GM20431 (cell line): ENCODE results near the gene DYDC2.
"Not testable (repeated sequence)": the region's sequence is repeated elsewhere in the genome, so short reads cannot be mapped to it uniquely, and the experiment has no call there.

Experiments
- in situ Hi-C: fragments of 300-500 bp; cut with MseI, MboI; formaldehyde crosslinking; loops from one replicate; pipeline ENCODE4 v1.15.0; 2020; ENCODE audit warnings: low sequenced_read_pairs; ENCODE audit not compliant: unreplicated experiment

Gene DYDC2

GRCh38 chr10:80410578-80411145 lies 54.1 kb downstream of the DYDC2 start:
- in situ Hi-C loops: no loop called here

GRCh38 chr10:80411267-80411668 lies 54.7 kb downstream of the DYDC2 start:
- in situ Hi-C loops: no loop called here

GRCh38 chr10:80411681-80412220 lies 55.2 kb downstream of the DYDC2 start:
- in situ Hi-C loops: no loop called here

GRCh38 chr10:80412486-80412885 lies 55.9 kb downstream of the DYDC2 start:
- in situ Hi-C loops: no loop called here

GRCh38 chr10:80413271-80413996 lies 56.9 kb downstream of the DYDC2 start:
- in situ Hi-C loops: no loop called here

- in situ Hi-C loops: no loop called here
Measured at GRCh38 chr10:80414142-80414895, 57.7 kb downstream of the DYDC2 start.

GRCh38 chr10:80415734-80416478 lies 59.3 kb downstream of the DYDC2 start:
- in situ Hi-C loops: no loop called here

- in situ Hi-C loops: no loop called here
Measured at GRCh38 chr10:80416479-80417098, 60.0 kb downstream of the DYDC2 start.

- in situ Hi-C loops: not testable (repeated sequence)
Measured at GRCh38 chr10:80417256-80417655, 60.7 kb downstream of the DYDC2 start.
